Measurements from ENCODE around the gene MRPL55. TPM values are rescaled to one million over a fixed set of nuclear protein-coding genes. Genes with fewer than 3 reads are reported as not detected.

The MRPL55 gene
- polyA plus RNA-seq, 1 donor (not counting 4 experiments of a cell fraction or from before 2014, with no cell fraction given) = 28.4 TPM

DNA sequence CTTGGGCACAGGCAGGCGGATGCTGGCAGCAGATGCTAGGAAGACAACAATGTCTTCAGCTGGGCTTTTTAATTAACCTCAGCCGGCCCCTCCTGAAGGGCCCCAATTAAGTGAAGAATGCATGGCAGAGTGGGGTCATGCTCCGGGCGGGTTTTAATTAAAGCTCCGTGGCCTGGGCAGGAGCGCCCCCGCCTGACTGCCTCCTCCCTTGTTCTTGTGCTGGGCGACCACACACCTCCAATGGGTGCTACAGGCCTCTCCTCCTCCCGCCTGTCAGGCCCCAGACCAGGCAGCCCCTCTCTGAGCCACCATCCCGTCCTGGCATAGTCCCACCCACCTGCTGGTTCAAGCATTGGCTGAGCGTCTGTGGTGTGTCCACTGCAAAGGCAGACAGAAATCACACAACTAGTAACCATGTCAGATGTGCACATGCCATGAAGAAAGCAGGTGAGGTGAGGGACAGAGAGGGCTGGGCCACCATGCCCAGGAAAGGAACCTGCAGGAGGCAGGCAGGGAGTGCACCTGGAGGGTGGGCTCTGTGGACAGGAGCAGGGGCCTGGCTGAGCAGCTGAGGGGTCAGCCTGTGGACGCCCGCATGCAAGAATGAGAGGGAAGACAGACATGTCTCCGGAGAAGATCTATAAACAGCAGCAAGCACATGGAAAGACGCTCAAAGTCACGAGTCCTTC lies 35.1 kb downstream of the MRPL55 start:
- FAIRE-seq (no peak), DNase-seq (ENCODE audit: low read depth, low spot score) (no peak)
- no peak overlapping the region for H3K27ac ChIP-seq (ENCODE audit: control insufficient read depth, insufficient read depth, low read length)
- no peaks in the 10 kb centered on the region for H3K9me1 ChIP-seq (ENCODE audit: control insufficient read depth, extremely low read depth, insufficient read depth, low read length)
- H3K79me2 ChIP-seq (ENCODE audit: control insufficient read depth, insufficient read depth, low read length) = no peaks in the 10 kb centered on the region
- H2AFZ ChIP-seq (ENCODE audit: control insufficient read depth, low read length) = no peak overlapping the region
- no peak for TF ChIP-seq EZH2 (IDR thresholded peaks at IDR 0.05; ENCODE audit: low read length)
- TF ChIP-seq, protein P1, sequence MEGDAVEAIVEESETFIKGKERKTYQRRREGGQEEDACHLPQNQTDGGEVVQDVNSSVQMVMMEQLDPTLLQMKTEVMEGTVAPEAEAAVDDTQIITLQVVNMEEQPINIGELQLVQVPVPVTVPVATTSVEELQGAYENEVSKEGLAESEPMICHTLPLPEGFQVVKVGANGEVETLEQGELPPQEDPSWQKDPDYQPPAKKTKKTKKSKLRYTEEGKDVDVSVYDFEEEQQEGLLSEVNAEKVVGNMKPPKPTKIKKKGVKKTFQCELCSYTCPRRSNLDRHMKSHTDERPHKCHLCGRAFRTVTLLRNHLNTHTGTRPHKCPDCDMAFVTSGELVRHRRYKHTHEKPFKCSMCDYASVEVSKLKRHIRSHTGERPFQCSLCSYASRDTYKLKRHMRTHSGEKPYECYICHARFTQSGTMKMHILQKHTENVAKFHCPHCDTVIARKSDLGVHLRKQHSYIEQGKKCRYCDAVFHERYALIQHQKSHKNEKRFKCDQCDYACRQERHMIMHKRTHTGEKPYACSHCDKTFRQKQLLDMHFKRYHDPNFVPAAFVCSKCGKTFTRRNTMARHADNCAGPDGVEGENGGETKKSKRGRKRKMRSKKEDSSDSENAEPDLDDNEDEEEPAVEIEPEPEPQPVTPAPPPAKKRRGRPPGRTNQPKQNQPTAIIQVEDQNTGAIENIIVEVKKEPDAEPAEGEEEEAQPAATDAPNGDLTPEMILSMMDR (optimal IDR thresholded peaks at IDR 0.05 in 1 of 3, IDR thresholded peaks at IDR 0.05 in 1 of 3, conservative IDR thresholded peaks at IDR 0.05 in 1 of 3; ENCODE audit: extremely low read depth in 1 of 3, insufficient read depth in 2 of 3, low read length in 3 of 3) = peak in 2 of 3 experiments; percentile 41 to 77
- H3K4me1 ChIP-seq (ENCODE audit: control insufficient read depth, extremely low read depth, insufficient read depth, low read length) = no peaks in the 10 kb centered on the region
- dilution Hi-C loops (cut with MboI; ENCODE audit: extremely low pct_ligation_motif_present, low sequenced_read_pairs) = no loop called here
- H3K36me3 ChIP-seq (ENCODE audit: control insufficient read depth in 2 of 2, extremely low read depth in 1 of 2, insufficient read depth in 2 of 2, low read length in 2 of 2) = no peaks in the 10 kb centered on the region
- no peaks in the 10 kb centered on the region for H3K9me3 ChIP-seq (ENCODE audit: control insufficient read depth, low read depth, low read length)
- no peaks in the 10 kb centered on the region for H4K20me1 ChIP-seq (ENCODE audit: control insufficient read depth, extremely low read depth, insufficient read depth, low read length)
- H3K4me3 ChIP-seq (ENCODE audit: control insufficient read depth in 2 of 3, extremely low read depth in 1 of 3, insufficient read depth in 2 of 3, low read depth in 1 of 3, low read length in 3 of 3) = no peak overlapping the region
- H3K9ac ChIP-seq (ENCODE audit: control insufficient read depth, extremely low read depth, insufficient read depth, low read length) = no peak overlapping the region
- no peaks in the 10 kb centered on the region for H3K27me3 ChIP-seq (ENCODE audit: control insufficient read depth, extremely low read depth, insufficient read depth, low read length)
- H3K4me2 ChIP-seq (ENCODE audit: control insufficient read depth, extremely low read depth, insufficient read depth, low read depth, low read length) = no peak overlapping the region

DNA sequence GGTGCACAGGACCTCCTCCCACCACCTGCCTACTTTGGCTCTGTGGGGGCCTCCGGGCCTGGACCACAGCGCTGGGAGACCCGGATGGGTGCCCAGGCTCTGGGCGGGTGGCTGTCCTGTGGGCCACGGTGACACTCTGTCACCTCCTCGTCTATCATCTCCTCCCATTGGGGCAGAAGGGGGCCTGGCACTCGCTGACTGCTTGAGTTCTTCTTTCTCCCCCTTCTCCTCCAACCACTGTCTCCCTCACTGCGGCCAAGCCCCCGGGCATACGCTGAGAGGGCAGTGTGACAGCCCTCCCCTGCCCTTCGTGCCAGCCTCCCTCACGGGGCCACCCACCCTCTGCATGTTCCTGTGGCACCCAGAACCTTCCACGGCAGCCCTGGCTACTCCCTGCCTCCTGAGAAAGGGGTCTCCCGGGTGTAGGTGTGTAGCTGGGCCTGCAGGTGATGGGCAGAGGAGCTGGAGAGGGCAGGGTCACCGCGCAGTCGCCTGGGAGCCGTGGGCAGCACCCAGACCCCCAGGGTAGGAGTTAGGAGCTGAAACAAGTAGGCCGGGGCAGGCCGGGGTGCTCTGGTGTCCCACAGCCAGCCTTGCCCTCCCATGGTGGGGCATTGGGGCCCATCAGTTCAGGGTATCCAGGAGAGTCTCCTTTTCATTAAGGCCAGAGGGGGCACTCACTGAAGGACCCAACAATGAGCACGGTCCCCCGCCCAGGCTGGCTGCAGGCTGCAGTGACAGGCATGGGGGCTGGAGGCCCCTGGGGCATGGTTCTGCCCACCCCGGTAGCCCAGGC lies 35.8 kb downstream of the MRPL55 start:
- Histone ChIP-seq H3K9ac (ENCODE audit: control insufficient read depth, extremely low read depth, insufficient read depth, low read length) (no peak overlapping the region), H3K9me1 (ENCODE audit: control insufficient read depth, extremely low read depth, insufficient read depth, low read length) (no peaks in the 10 kb centered on the region), H3K27ac (ENCODE audit: control insufficient read depth, insufficient read depth, low read length) (no peak overlapping the region), H4K20me1 (ENCODE audit: control insufficient read depth, extremely low read depth, insufficient read depth, low read length) (no peaks in the 10 kb centered on the region), H3K9me3 (ENCODE audit: control insufficient read depth, low read depth, low read length) (no peaks in the 10 kb centered on the region), H3K27me3 (ENCODE audit: control insufficient read depth, extremely low read depth, insufficient read depth, low read length) (no peaks in the 10 kb centered on the region), H3K79me2 (ENCODE audit: control insufficient read depth, insufficient read depth, low read length) (no peaks in the 10 kb centered on the region), H3K4me3 (ENCODE audit: control insufficient read depth in 2 of 3, extremely low read depth in 1 of 3, insufficient read depth in 2 of 3, low read depth in 1 of 3, low read length in 3 of 3) (no peak overlapping the region), H3K4me2 (ENCODE audit: control insufficient read depth, extremely low read depth, insufficient read depth, low read depth, low read length) (no peak overlapping the region), H3K36me3 (ENCODE audit: control insufficient read depth in 2 of 2, extremely low read depth in 1 of 2, insufficient read depth in 2 of 2, low read length in 2 of 2) (no peaks in the 10 kb centered on the region), H2AFZ (ENCODE audit: control insufficient read depth, low read length) (no peak overlapping the region), H3K4me1 (ENCODE audit: control insufficient read depth, extremely low read depth, insufficient read depth, low read length) (no peaks in the 10 kb centered on the region)
- TF ChIP-seq EZH2 (IDR thresholded peaks at IDR 0.05; ENCODE audit: low read length) = no peak
- TF ChIP-seq, protein P1 (optimal IDR thresholded peaks at IDR 0.05 in 1 of 3, IDR thresholded peaks at IDR 0.05 in 1 of 3, conservative IDR thresholded peaks at IDR 0.05 in 1 of 3; ENCODE audit: extremely low read depth in 1 of 3, insufficient read depth in 2 of 3, low read length in 3 of 3) = no peak
- no peak for DNase-seq (ENCODE audit: low read depth, low spot score)
- dilution Hi-C loops (cut with MboI; ENCODE audit: extremely low pct_ligation_motif_present, low sequenced_read_pairs) = no loop called here
- FAIRE-seq = no peak

Measured in keratinocyte (primary cell).